ENCODE data around the gene PIGK. TPM values are rescaled to one million over a fixed set of nuclear protein-coding genes. Genes with fewer than 3 reads are reported as not detected.

PIGK gene
- 10 to 100 TPM; 23.9 to 26.5 TPM for total RNA-seq

DNA sequence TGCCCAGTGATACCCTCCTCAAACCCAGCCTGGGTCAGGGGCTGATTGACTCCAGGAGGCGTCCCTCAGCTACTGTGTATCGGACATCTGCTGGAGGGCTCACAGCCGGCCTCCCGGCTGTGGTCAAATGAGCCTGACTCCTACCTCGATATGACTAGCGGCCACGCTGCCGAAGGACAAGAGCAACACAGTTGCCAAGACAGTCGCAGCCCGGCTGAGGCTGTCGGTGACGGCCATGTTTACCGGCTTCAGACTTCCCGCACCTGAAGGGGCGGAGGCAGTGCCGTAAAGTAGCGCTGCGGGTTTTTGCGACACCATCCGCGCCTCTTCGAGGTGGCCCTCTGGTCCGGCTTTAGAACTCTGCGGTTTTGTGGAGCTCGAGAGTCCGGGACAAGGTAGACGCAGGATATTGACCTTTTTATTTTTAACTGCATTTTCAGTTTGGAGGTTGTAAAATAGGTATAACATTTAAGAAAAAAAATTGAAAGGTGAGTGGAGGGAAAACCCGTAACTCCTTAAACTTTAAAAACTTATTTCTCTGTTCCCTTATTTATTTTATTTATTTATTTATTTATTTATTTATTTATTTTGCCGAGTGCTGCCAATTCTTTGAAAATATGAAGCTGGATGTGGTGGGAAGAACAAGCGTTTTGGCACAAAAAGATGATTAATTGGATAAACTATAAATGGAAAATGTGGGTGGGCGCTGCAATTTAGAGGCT is at the start of gene PIGK:
PIGK (minus strand) TSS at position 265 of the 722 bp plus-strand sequence; CDS start at position 237, 28 bp downstream.
- intact Hi-C loops (cut with micrococcal nuclease): loop anchor here (1.0 to 10.0 kb wide), 5 partner anchors 61 to 760 kb away; partner anchors contain the start of genes FUBP1, USP33 and ZZZ3
- peak within 1 kb of the TSS; percentile 89 for H3K27ac Mint-ChIP-seq
- peak; percentile 94 for DNase-seq
- ChIA-PET CTCF (no interaction called here), POLR2A (interaction anchor here (1.2 kb wide), 1 partner anchor 63 kb away, joined by 4 read pairs; no protein-coding TSS in a partner anchor)
- H3K4me3 Mint-ChIP-seq: peak within 1 kb of the TSS; percentile 93
- no peaks in the 10 kb centered on the region for H3K9me3 Mint-ChIP-seq
- H3K36me3 Mint-ChIP-seq: peaks cover 22% of the 10 kb centered on the region
- peaks cover 38% of the 10 kb centered on the region for H3K4me1 Mint-ChIP-seq (ENCODE audit: low read depth)
- H3K27me3 Mint-ChIP-seq: no peaks in the 10 kb centered on the region

DNA sequence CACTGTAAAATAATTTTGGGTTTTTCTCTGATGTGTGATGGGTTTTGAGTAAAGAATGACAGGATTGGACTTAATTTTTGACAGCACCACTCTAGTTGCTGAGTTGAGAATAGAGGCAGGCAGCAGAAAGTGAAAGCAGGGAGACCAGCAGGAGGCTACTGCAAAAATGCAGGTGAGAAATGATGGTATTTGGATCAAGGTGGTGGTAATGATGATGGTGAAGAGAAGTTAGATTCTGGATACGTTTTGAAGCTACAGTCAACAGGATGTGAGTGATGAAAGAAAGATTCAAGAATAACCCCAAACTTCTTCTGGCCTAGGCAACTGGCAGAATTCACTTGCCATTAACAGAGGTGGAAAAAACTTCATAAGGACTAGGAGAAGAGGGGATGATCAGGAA is 47.8 kb upstream of the PIGK start:
- Mint-ChIP-seq H3K27me3 (no peaks in the 10 kb centered on the region), H3K9me3 (no peaks in the 10 kb centered on the region), H3K27ac (no peak overlapping the region), H3K4me3 (no peak overlapping the region), H3K4me1 (ENCODE audit: low read depth) (no peaks in the 10 kb centered on the region), H3K36me3 (no peaks in the 10 kb centered on the region)
- ChIA-PET CTCF (no interaction called here), POLR2A (no interaction called here)
- intact Hi-C loops (cut with micrococcal nuclease): no loop called here
- no peak for DNase-seq

DNA sequence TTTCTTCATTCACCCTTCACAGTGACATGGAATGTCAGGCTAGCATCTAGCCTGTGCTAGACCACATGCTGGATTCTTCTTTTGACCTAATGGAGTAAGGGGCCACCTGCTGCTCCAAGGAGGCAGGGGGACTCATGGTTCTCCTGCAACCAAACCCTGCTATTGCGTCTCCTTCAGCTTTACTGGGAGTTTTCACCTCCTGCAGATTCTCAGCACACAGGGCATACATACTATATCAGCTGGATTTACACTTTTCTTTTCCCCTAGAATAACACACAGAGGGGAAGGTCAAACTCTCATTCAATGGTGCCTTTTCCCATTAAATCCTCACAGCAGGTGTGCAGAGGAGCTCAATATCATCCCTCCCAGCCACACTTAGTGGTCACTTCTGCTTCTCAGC is 46.0 kb upstream of the PIGK start:
- Mint-ChIP-seq H3K27me3 (no peaks in the 10 kb centered on the region), H3K36me3 (no peaks in the 10 kb centered on the region), H3K4me3 (no peak overlapping the region), H3K27ac (no peak overlapping the region), H3K4me1 (ENCODE audit: low read depth) (no peaks in the 10 kb centered on the region), H3K9me3 (no peaks in the 10 kb centered on the region)
- intact Hi-C loops (cut with micrococcal nuclease): no loop called here
- CTCF ChIA-PET: no interaction called here
- no peak for DNase-seq
- POLR2A ChIA-PET: no interaction called here

DNA sequence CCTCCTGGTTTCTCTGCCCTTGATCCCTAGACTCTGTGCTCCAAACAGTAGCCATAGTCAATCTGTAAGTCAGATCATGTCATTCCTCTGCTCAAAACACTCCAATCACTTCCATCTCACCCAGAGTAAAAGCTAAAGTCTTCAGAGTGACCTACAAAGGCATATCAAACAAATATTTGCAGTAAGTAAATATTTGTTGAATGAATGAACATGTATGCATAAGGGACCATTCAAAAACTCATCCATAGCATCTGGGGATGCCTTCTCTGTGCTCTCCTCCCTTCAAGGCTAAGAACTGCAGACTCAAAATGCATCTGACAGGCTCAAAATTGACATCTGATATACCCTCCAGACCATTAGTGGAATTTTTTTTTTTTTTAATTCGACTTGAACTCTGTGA is 44.5 kb upstream of the PIGK start:
- H3K27ac Mint-ChIP-seq: no peak overlapping the region
- no peaks in the 10 kb centered on the region for H3K9me3 Mint-ChIP-seq
- H3K4me3 Mint-ChIP-seq: no peak overlapping the region
- no peaks in the 10 kb centered on the region for H3K27me3 Mint-ChIP-seq
- intact Hi-C loops (cut with micrococcal nuclease): no loop called here
- no peaks in the 10 kb centered on the region for H3K36me3 Mint-ChIP-seq
- no peaks in the 10 kb centered on the region for H3K4me1 Mint-ChIP-seq (ENCODE audit: low read depth)
- POLR2A ChIA-PET: no interaction called here
- no peak for DNase-seq
- CTCF ChIA-PET: no interaction called here

DNA sequence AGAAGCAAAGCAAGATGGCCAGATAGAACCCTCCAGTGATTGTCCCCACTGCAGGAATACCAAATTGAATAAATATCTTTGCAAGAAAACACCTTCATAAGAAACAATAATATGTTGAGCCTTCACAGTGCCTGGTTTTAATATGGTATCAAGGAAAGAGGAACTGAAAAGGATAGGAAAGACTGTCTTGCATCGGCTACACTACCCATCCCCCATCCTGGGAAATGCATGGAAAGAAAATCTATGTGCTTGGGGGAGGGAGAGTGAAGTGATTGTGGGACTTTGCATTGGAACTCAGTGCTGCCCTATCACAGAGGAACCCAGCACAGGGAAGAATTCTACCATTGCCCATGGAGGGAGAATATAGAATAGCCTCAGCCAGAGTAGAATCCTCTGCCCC is 34.0 kb upstream of the PIGK start:
- Mint-ChIP-seq H3K4me3 (no peak overlapping the region), H3K27ac (no peak overlapping the region), H3K4me1 (ENCODE audit: low read depth) (no peaks in the 10 kb centered on the region), H3K36me3 (peaks cover 16% of the 10 kb centered on the region), H3K9me3 (peaks cover 64% of the 10 kb centered on the region), H3K27me3 (no peaks in the 10 kb centered on the region)
- CTCF ChIA-PET: no interaction called here
- no peak for DNase-seq
- intact Hi-C loops (cut with micrococcal nuclease): no loop called here
- POLR2A ChIA-PET: no interaction called here

DNA sequence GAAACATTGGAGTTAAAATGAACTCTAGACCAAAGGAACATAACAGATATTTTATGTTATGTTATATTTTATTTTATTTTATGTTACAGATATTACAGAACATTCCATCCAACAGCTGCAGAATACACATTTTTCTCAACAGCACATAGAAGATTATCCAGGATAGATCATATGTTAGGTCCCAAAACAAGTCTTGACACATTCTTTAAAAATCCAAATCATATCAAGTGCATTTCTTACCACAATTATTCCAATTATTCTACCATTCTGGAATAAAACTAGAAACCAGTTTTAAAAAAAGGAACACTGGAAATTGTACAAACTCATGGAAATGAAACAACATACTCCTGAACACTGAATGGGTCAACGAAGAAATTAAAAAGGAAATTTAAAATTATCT is 30.9 kb upstream of the PIGK start:
- ChIA-PET POLR2A (no interaction called here), CTCF (no interaction called here)
- peaks cover 51% of the 10 kb centered on the region for H3K9me3 Mint-ChIP-seq
- H3K36me3 Mint-ChIP-seq: peaks cover 15% of the 10 kb centered on the region
- no peaks in the 10 kb centered on the region for H3K27me3 Mint-ChIP-seq
- no peaks in the 10 kb centered on the region for H3K4me1 Mint-ChIP-seq (ENCODE audit: low read depth)
- no peak for DNase-seq
- no peak overlapping the region for H3K4me3 Mint-ChIP-seq
- intact Hi-C loops (cut with micrococcal nuclease): no loop called here
- no peak overlapping the region for H3K27ac Mint-ChIP-seq

DNA sequence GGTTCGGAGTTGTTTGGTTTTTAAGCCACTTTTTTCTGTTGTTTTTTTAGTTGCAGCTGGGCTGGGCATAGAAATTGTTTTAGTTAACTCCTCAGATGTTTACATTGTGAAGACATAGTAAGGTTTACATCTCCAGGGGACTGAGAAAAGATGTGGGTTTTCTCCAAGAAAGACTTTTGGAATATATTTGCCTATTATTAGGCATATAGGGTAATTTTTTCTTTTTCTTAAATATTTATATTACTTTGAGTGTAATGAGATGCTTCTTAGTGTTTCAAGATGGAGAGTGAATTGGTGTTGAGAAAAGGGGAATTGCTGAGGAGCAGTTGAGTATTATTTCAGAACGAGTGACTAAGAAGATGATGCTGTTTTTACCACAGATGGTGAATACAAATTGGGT is 26.6 kb upstream of the PIGK start:
- no peaks in the 10 kb centered on the region for H3K4me1 Mint-ChIP-seq (ENCODE audit: low read depth)
- peaks cover 30% of the 10 kb centered on the region for H3K9me3 Mint-ChIP-seq
- H3K36me3 Mint-ChIP-seq: peaks cover 17% of the 10 kb centered on the region
- POLR2A ChIA-PET: no interaction called here
- CTCF ChIA-PET: no interaction called here
- no peak overlapping the region for H3K4me3 Mint-ChIP-seq
- H3K27me3 Mint-ChIP-seq: no peaks in the 10 kb centered on the region
- intact Hi-C loops (cut with micrococcal nuclease): no loop called here
- no peak for DNase-seq
- H3K27ac Mint-ChIP-seq: no peak overlapping the region

DNA sequence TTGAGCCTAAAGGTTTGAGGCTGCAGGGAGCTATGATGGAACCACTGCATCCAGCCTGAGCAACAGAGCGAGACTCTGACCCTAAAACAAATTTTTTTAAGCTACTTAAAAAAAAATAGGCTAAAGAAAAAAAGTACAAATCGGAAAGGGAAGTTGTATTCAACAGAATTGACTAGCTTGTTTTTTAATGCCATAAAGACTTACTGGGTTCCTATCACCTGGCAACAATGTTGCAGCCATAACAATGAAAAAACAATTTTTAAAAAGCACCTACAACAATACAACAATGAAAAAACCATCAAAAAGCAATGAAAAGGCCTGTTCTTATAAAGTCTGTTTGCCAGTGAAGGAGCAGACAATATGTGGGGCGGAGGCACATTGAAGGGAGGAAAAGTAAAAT is 20.1 kb upstream of the PIGK start:
- Mint-ChIP-seq H3K4me1 (ENCODE audit: low read depth) (no peaks in the 10 kb centered on the region), H3K27ac (no peak overlapping the region), H3K27me3 (peaks cover 3% of the 10 kb centered on the region), H3K4me3 (no peak overlapping the region), H3K9me3 (peaks cover 6% of the 10 kb centered on the region), H3K36me3 (peaks cover 5% of the 10 kb centered on the region)
- CTCF ChIA-PET: no interaction called here
- DNase-seq: no peak
- POLR2A ChIA-PET: no interaction called here
- intact Hi-C loops (cut with micrococcal nuclease): no loop called here

DNA sequence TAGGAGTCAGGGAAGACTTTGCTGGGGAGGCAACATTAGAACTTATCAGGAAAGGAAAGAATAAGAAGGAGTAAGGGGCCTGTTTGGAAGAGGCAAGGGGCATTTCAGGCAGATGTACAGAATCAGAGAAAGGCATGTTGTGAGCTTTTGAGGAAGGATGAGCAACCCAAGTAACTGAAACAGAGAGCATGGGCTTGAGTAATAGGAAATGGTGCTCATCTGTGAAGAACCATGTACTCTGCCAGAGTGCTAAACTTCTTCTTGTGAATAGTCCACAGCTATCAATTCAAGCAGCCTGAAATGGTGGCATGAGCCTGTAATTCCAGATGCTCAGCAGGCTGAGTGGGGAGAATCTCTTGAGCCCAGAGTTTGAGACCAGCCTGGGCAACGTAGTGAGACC is 19.2 kb upstream of the PIGK start:
- peaks cover 3% of the 10 kb centered on the region for H3K27me3 Mint-ChIP-seq
- CTCF ChIA-PET: no interaction called here
- H3K4me1 Mint-ChIP-seq (ENCODE audit: low read depth): no peaks in the 10 kb centered on the region
- H3K27ac Mint-ChIP-seq: no peak overlapping the region
- H3K36me3 Mint-ChIP-seq: peaks cover 5% of the 10 kb centered on the region
- POLR2A ChIA-PET: interaction anchor here (1.0 kb wide), 1 partner anchor 44 kb away, joined by 4 read pairs; the partner anchor contains the start of gene AK5
- DNase-seq: no peak
- intact Hi-C loops (cut with micrococcal nuclease): no loop called here
- no peak overlapping the region for H3K4me3 Mint-ChIP-seq
- H3K9me3 Mint-ChIP-seq: peaks cover 6% of the 10 kb centered on the region

DNA sequence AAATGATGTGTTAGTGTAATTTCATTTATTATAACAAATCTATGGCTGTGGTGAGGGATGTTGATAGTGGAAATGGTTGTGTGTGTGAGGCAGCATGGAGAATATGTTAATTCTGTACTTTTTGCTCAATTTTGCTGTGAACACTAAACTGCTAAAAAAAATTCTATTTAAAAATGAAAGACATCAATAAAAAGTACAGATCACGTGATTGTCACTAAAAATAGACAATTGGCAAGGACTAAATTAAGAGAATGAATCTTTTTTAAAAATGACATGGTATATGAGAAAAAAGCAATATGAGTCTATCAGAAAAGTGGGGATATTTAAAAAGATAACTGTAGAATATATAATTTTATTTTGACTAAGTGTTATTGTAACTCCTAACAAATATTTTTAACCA is 15.7 kb upstream of the PIGK start:
- Mint-ChIP-seq H3K27me3 (peaks cover 3% of the 10 kb centered on the region), H3K27ac (no peak overlapping the region), H3K9me3 (peaks cover 10% of the 10 kb centered on the region), H3K4me1 (ENCODE audit: low read depth) (no peaks in the 10 kb centered on the region), H3K4me3 (no peak overlapping the region), H3K36me3 (peaks cover 3% of the 10 kb centered on the region)
- ChIA-PET POLR2A (no interaction called here), CTCF (no interaction called here)
- DNase-seq: no peak
- intact Hi-C loops (cut with micrococcal nuclease): no loop called here

DNA sequence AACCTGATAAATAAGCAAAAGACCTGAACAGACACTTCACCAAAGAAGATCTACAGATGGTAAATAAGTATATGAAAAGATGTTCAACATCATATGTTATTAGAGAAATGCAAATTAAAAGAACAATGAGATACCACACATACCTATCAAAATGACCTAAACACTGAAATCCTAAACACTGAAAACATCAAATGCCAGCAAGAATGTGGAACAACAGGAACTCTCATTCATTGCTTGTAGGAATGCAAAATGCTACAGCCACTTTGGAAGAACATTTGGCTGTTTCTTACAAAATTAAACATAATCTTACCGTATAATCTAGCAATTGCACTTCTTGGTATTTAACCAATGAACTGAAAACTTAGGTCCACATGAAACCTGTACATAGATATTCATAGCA is 14.9 kb upstream of the PIGK start:
- DNase-seq: no peak
- intact Hi-C loops (cut with micrococcal nuclease): no loop called here
- Mint-ChIP-seq H3K9me3 (peaks cover 10% of the 10 kb centered on the region), H3K27me3 (peaks cover 3% of the 10 kb centered on the region), H3K4me1 (ENCODE audit: low read depth) (no peaks in the 10 kb centered on the region), H3K27ac (no peak overlapping the region), H3K4me3 (no peak overlapping the region), H3K36me3 (peaks cover 3% of the 10 kb centered on the region)
- ChIA-PET CTCF (no interaction called here), POLR2A (no interaction called here)

DNA sequence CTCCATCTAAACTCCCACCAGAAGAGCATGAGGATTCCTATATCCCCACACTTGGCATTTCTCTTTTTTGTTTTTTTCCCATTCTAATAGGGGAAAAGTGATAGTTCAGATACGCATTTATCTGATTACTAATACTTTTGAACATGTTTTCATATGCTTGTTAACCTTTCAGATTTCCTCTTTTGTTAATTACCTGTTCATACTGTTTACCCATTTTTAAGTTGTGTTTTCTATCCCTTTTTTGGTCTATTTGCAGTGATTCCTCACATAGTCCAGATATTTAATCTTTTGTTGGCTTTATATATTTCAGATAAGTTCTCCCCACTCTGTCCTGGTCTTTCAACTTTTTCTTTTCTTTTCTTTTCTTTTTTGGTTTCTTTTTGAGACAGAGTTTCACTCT is 13.6 kb upstream of the PIGK start:
- intact Hi-C loops (cut with micrococcal nuclease): no loop called here
- ChIA-PET CTCF (no interaction called here), POLR2A (no interaction called here)
- DNase-seq: no peak
- H3K4me1 Mint-ChIP-seq (ENCODE audit: low read depth): no peaks in the 10 kb centered on the region
- H3K4me3 Mint-ChIP-seq: no peak overlapping the region
- H3K27ac Mint-ChIP-seq: no peak overlapping the region
- no peaks in the 10 kb centered on the region for H3K27me3 Mint-ChIP-seq
- H3K36me3 Mint-ChIP-seq: peaks cover 3% of the 10 kb centered on the region
- H3K9me3 Mint-ChIP-seq: peaks cover 10% of the 10 kb centered on the region

DNA sequence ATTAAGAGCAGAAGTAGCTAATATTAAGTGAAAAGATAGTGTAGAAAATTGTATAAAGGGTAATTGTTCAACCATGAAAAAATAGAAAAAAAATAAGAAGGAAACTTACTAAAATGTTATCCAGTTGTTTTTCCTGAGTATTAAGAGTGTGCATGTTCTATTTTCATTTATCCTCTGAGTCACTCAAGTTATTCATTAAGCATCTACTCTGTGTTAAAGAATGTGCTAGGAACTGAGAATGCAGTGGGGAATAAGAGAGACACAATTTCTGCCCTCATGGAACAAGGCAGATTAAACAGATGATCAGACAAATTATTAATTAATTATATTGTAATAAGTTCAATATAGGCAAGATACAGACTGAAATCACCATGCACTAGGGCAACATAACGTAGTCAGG is 10.8 kb upstream of the PIGK start:
- DNase-seq: no peak
- Mint-ChIP-seq H3K4me3 (no peak overlapping the region), H3K27ac (no peak overlapping the region), H3K27me3 (no peaks in the 10 kb centered on the region), H3K4me1 (ENCODE audit: low read depth) (no peaks in the 10 kb centered on the region), H3K9me3 (peaks cover 10% of the 10 kb centered on the region), H3K36me3 (peaks cover 3% of the 10 kb centered on the region)
- ChIA-PET CTCF (interaction anchor here (0.6 kb wide), 1 partner anchor 312 kb away, joined by 3 read pairs; no protein-coding TSS in a partner anchor), POLR2A (no interaction called here)
- intact Hi-C loops (cut with micrococcal nuclease): no loop called here
